GM21367 (cell line): Measurements from ENCODE around the gene FKBP7.
"Not testable (repeated sequence)": the region's sequence is repeated elsewhere in the genome, so short reads cannot be mapped to it uniquely, and the experiment has no call there.

Source experiments
- ATAC-seq: cut with Tn5 transposase; IDR thresholded peaks from one replicate; pipeline ENCODE4 v1.9.1; 2021; ENCODE audit not compliant: unreplicated experiment

Gene FKBP7

DNA sequence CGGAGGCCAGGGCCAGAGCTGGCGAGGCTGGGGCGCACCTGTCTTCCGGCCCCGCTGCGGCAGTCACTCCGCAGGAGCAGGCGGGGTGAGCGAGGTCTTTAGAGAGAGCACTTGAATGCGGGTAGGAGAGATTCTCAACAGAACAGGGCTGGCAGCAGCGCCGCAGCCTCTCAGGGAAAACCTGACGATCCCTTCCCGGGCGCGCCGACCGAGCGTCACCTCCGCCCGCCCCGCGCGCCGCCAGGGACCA lies 28.0 kb downstream of the FKBP7 start:
- ATAC-seq, result peak; percentile 42

DNA sequence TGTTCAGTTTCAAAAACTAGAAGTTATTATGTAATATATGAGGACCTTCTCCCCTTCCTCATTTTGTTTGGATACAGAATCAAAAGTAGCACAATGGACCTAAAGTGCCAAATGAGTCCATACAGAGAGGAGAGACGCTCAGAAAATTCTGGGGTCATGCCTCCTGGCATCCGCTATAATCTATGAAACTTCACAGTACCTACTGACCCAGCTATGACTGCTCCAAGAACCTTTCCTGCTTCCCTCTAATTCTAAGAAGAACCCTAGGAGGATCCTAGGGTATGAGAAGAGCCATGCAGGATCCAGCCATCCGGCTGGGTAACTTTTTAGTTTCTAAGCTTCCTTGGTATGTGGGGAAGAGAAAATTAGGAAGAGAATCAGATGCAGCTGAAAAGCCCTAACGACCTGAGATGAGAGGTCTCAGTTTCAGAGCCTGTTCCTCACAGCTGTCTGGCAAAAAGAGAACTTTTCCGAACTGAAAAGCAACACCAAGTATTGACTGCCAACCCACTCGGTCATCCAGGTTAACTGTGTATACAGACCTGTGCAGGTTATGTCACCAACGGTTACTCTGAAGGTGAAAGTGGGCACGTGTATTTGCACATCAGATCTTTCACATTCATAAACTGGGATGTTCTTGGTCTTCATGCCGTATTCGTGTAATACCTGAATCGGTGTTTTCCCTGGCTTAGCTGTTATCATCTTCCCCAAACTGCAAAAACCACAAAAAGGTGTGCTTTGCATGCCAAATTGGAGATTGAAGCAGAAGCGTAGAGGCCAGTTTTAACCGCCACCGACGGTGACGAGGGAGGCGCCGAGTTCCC lies 28.5 kb downstream of the FKBP7 start:
- ATAC-seq, result peak; percentile 6

DNA sequence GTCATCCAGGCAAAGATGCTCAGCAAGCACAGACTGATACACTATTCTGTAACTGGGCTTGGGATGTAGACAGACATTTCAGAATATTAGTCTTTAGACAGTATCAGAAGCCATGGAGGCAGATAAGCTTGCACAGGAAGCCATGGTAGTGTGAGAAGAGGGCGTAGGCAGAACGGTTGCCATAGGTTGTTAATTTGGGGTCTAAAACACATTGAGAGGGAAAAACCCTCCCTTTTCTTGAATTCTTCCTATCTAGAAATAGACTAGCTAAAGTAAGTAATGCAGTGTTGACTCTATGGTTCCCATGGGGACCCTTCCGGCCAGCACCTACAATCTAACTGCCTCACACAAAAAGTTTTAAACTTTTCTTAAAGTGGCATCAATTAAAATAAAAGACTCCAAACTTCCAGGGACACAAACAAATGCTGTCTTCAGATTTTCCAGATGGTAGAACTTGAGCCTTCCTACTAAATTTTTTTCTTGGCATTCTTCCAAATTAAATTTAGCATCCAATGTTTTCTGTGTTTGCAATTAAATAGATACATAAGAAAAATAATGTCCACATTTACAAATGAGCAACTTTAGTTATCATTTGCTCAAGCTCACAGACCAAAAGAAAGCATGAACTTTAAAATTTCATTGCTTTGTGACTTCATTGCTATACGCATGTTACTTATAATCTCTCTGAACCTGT lies 29.3 kb downstream of the FKBP7 start:
- no peak for ATAC-seq

- ATAC-seq, result no peak
These were observed 37.0 kb downstream of the FKBP7 start for GRCh38 chr2:178441426-178441825.

GRCh38 chr2:178436662-178437061 lies 41.7 kb downstream of the FKBP7 start:
- ATAC-seq, result no peak

- ATAC-seq, result no peak
These were observed 49.1 kb downstream of the FKBP7 start for GRCh38 chr2:178429336-178429735.

DNA sequence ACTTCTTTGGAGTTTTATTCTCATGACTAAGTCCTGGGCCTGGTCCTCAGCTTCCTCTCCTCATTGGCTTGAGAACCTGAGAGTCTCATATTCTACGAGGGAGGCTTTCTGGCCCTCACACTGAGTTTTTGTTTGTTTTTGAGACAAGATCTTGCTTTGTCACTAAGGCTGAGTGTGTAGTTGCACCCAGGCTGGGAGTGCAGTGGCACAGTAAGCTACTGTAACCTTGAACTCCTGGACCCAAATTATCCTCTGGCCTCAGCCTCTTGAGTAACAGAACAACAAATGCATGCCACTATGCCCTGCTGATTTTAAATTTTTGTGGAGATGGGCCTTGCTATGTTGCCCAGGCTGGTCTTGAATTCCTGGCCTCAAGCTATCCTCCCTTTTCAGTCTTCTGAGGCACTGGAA lies 50.0 kb downstream of the FKBP7 start:
- ATAC-seq, result no peak

DNA sequence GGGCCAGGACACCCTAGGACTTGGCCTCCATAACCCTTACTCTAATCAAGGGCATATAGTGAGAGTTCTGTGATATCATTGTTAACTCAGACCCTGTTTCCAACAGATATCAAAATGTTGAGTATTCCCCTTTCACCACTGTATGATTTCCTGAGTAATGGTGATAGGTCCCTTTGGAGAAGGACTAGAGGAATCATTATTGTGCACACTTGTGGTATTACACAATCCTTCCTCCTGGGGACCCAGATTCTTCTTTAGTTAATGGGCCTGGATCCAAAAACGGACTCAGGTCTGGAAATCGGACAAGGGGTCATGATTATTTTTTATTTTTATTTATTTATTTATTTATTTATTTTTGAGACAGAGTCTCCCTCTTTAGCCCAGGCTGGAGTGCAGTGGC lies 50.9 kb downstream of the FKBP7 start:
- no peak for ATAC-seq

GRCh38 chr2:178426388-178426787 lies 52.0 kb downstream of the FKBP7 start:
- ATAC-seq, result no peak

DNA sequence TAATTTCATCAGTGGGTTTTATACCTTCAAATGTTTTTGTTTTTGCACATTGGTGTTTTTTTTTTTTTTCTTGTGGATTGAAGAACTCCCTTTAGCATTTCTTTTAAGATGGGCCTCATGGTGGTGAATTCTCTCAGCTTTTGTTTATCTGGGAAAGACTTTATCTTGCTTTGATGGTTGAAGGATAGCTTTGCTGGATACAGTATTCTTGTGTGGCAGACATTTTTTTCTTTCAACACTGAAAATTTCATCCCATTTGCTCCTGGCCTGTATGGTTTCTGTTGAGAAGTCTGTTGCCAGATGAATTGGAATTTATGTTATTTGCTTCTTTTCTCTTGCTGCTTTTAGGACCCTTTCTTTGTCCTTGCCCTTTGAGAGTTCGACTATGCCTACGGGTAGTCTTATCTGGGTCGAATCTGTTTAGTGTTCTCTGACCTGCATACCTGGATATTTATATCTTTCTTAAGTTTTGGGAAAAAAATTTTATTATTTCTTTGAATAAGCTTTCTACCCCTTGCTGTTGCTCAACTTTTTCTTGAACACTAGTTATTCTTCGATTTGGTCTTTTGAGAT lies 53.1 kb downstream of the FKBP7 start:
- no peak for ATAC-seq

- not testable (repeated sequence) for ATAC-seq
These were observed 54.7 kb downstream of the FKBP7 start for GRCh38 chr2:178423746-178424145.

DNA sequence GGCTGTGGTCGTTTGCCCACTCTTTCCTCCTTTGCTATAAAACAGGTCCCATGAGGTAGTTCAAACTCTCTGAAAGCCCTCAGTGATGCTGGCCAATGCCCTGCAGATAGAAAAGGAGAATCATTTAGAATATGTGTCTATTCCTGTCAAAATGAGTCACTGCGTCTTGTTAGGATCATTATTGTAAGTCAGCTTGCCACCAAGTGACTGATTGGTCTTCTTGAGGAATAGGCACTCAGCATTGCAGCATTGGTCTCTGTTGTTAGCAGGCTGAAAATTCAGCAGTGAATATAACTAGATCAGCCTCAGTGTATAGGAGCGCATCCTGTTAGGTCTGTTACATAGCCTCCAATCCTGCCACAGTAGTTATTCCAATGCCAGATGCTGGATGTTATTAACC lies 56.3 kb downstream of the FKBP7 start:
- ATAC-seq, result no peak

- ATAC-seq, result no peak
These were observed 57.9 kb downstream of the FKBP7 start for GRCh38 chr2:178420463-178420999.

- no peak for ATAC-seq
These were observed 59.3 kb downstream of the FKBP7 start for GRCh38 chr2:178419123-178419522.

GRCh38 chr2:178418426-178418825 lies 60.0 kb downstream of the FKBP7 start:
- no peak for ATAC-seq

GRCh38 chr2:178417916-178418315 lies 60.5 kb downstream of the FKBP7 start:
- ATAC-seq, result no peak

DNA sequence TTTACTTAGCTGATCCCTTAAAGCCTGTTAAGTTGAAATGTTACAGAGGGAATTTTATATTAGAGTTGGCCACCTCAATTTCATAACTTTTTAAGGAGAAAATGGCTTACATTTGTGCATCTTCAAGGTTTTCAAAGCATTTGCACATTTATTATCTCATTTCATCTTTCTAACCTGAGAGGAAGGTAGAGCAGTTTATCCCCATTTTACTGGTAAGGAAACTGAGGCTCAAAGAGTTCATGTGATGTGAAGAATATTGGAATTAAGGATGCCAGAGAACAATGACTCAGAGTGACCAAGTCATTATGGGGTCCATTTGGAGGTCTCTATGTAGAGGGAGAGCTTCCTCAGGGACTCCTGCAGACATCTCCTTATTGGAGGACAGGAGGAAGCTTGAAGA lies 62.4 kb downstream of the FKBP7 start:
- ATAC-seq, result no peak

DNA sequence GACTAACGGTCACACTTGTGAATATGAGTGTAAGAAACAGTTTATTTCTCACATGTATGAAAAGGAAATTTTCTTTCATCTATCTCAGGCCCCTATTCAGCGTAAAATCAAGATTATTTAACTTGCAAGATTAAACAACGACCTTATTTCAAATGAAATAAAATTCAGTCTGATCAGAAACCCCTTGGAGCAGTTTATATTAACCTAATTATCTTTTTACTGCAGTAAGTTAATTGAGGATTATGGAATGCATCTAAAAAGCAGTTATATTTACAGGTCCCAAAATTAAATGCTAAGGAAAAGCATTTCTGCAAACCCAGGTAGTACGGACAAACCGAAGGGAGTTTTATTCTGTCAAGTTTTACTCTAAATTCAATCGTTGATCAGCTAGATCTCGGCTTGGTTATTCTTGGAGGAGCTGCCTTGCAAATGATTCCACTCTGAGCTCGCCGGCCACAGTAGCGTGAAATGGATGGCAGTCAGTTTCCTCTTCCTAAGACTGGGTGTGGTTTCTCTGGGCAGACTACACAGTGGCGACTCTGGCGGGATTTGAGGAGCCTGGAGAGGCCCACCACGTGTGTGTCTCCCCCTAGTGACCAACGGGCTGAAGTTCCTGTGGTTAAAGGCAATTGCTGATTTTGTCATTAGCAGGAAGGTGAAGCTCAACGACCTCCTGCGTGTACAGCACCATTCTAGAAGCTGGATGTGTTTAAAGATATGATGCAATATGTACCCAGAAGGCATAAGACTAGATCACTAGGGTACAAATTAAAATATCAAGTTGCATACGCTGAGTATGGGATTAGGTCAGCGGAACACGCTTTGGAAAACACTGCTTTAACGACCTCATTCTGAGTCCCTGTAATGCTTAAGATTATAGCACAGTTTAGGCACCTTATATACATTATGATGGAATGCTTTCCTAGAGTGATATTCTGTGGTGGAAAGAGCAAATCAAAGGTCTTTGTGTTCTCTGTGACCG lies 63.8 kb downstream of the FKBP7 start:
- ATAC-seq, result peak; percentile 86
